ENCODE measurements around the gene PDZD2.

PDZD2 gene

GRCh38 chr5:32087086-32088082 is 448.5 kb downstream of the PDZD2 start:
- H3K4me1 ChIP-seq (ENCODE audit: low read length): no peaks in the 10 kb centered on the region
- H3K27me3 ChIP-seq (ENCODE audit: low read depth, low read length): no peaks in the 10 kb centered on the region
- H3K36me3 ChIP-seq (replicated peaks; ENCODE audit: low read depth, low read length): no peaks in the 10 kb centered on the region
- H3K4me2 ChIP-seq (ENCODE audit: low read length): no peak overlapping the region
- H3K9me3 ChIP-seq (ENCODE audit: insufficient read depth, low read length): no peaks in the 10 kb centered on the region
- H3K9ac ChIP-seq (ENCODE audit: low read length): no peak overlapping the region
- no peaks in the 10 kb centered on the region for H4K20me1 ChIP-seq (ENCODE audit: insufficient read depth, low read length)
- H3K4me3 ChIP-seq (ENCODE audit: low read length): no peak overlapping the region
- TF ChIP-seq EZH2phosphoT487 (IDR thresholded peaks at IDR 0.05; ENCODE audit: low read depth): no peak
- no peak for TF ChIP-seq CTCF (IDR thresholded peaks at IDR 0.05; ENCODE audit: low read depth, low read length)
- no peak overlapping the region for H3K27ac ChIP-seq (ENCODE audit: low read length)
- no peaks in the 10 kb centered on the region for H3K79me2 ChIP-seq (ENCODE audit: low read length)
- H2AFZ ChIP-seq (ENCODE audit: low read depth, low read length): no peak overlapping the region

- no peak overlapping the region for H3K9ac ChIP-seq (ENCODE audit: low read length)
- H3K4me3 ChIP-seq (ENCODE audit: low read length): no peak overlapping the region
- no peak overlapping the region for H2AFZ ChIP-seq (ENCODE audit: low read depth, low read length)
- no peaks in the 10 kb centered on the region for H3K36me3 ChIP-seq (replicated peaks; ENCODE audit: low read depth, low read length)
- H3K4me1 ChIP-seq (ENCODE audit: low read length): peaks cover 7% of the 10 kb centered on the region
- no peaks in the 10 kb centered on the region for H4K20me1 ChIP-seq (ENCODE audit: insufficient read depth, low read length)
- TF ChIP-seq EZH2phosphoT487 (IDR thresholded peaks at IDR 0.05; ENCODE audit: low read depth) (no peak), CTCF (IDR thresholded peaks at IDR 0.05; ENCODE audit: low read depth, low read length) (no peak)
- no peak overlapping the region for H3K4me2 ChIP-seq (ENCODE audit: low read length)
- no peaks in the 10 kb centered on the region for H3K27me3 ChIP-seq (ENCODE audit: low read depth, low read length)
- no peak overlapping the region for H3K27ac ChIP-seq (ENCODE audit: low read length)
- no peaks in the 10 kb centered on the region for H3K9me3 ChIP-seq (ENCODE audit: insufficient read depth, low read length)
- no peaks in the 10 kb centered on the region for H3K79me2 ChIP-seq (ENCODE audit: low read length)
Observed at GRCh38 chr5:32088214-32088613, 449.3 kb downstream of the PDZD2 start.

- Histone ChIP-seq H2AFZ (ENCODE audit: low read depth, low read length) (no peak overlapping the region), H3K27me3 (ENCODE audit: low read depth, low read length) (no peaks in the 10 kb centered on the region), H3K27ac (ENCODE audit: low read length) (no peak overlapping the region), H4K20me1 (ENCODE audit: insufficient read depth, low read length) (no peaks in the 10 kb centered on the region), H3K9ac (ENCODE audit: low read length) (no peak overlapping the region), H3K9me3 (ENCODE audit: insufficient read depth, low read length) (no peaks in the 10 kb centered on the region), H3K79me2 (ENCODE audit: low read length) (no peaks in the 10 kb centered on the region), H3K36me3 (replicated peaks; ENCODE audit: low read depth, low read length) (no peaks in the 10 kb centered on the region), H3K4me3 (ENCODE audit: low read length) (no peak overlapping the region), H3K4me2 (ENCODE audit: low read length) (no peak overlapping the region), H3K4me1 (ENCODE audit: low read length) (peaks cover 7% of the 10 kb centered on the region)
- TF ChIP-seq EZH2phosphoT487 (IDR thresholded peaks at IDR 0.05; ENCODE audit: low read depth): no peak
- TF ChIP-seq CTCF (IDR thresholded peaks at IDR 0.05; ENCODE audit: low read depth, low read length): no peak
Observed at GRCh38 chr5:32089146-32090000, 450.4 kb downstream of the PDZD2 start.

Measured in OCI-LY3 (cell line).